ENCODE measurements around the gene ATP6AP1.
"Not testable (repeated sequence)": the region's sequence is repeated elsewhere in the genome, so short reads cannot be mapped to it uniquely, and the experiment has no call there.

- not testable (repeated sequence) for TF ChIP-seq CTCF (IDR thresholded peaks at IDR 0.05; ENCODE audit: insufficient read depth, low read depth, low read length); EZH2 (IDR thresholded peaks at IDR 0.05; ENCODE audit: insufficient read depth, low read length)
These were observed 38.4 kb upstream of the ATP6AP1 start for GRCh38 chrX:154389812-154390747.
